Tracheal epithelial cell (primary cell): ENCODE data around the gene OVOL3. TPM values are rescaled to one million over a fixed set of nuclear protein-coding genes. Genes with fewer than 3 reads are reported as not detected.

Experiments
- total RNA-seq: library from RNA; depleted of rRNA; stranded (reverse); fragments of >200 nt; gene quantifications from 2 replicates; pipeline ENCODE4 v1.2.1, GENCODE V29; 2014

Gene OVOL3
- total RNA-seq: not detected in 2 replicates

GRCh38 chr19:36110487-36111199 is at the start of gene OVOL3:
Gene OVOL3 (plus strand): TSS chr19:36111143. CDS start chr19:36111203, 60 bp downstream.

GRCh38 chr19:36114721-36115452 is 3.9 kb downstream of the OVOL3 start, which contains the start of gene POLR2I:
Gene POLR2I (minus strand): TSS chr19:36114875. CDS start chr19:36114856, 19 bp downstream.

GRCh38 chr19:36115453-36116343 is 4.8 kb downstream of the OVOL3 start, which contains the start of gene TBCB:
Gene TBCB (plus strand): TSS chr19:36115468. CDS start chr19:36115561, 93 bp downstream.

GRCh38 chr19:36139473-36140303 is 28.7 kb downstream of the OVOL3 start, which contains the start of gene CAPNS1:
Gene CAPNS1 (plus strand): TSS chr19:36140066. CDS start chr19:36141012, 946 bp downstream.

GRCh38 chr19:36152352-36153091 is 41.6 kb downstream of the OVOL3 start, which contains the start of gene COX7A1:
Gene COX7A1 (minus strand): TSS chr19:36152447. CDS start chr19:36152407, 40 bp downstream.

Other genes starting within 250 kb of the OVOL3 start
- 1.7 TPM in 1 of 2 replicates, not detected in the other for gene APLP1, start 242.6 kb upstream of the OVOL3 start, total RNA-seq
- gene NFKBID, start 210.6 kb upstream of the OVOL3 start, total RNA-seq: 3.8 and 7.2 TPM in 2 replicates
- gene HCST, start 208.6 kb upstream of the OVOL3 start, total RNA-seq: not detected in 2 replicates
- gene TYROBP, start 202.8 kb upstream of the OVOL3 start, total RNA-seq: not detected in 2 replicates
- 1.7 and 2.1 TPM in 2 replicates for gene LRFN3, start 174.8 kb upstream of the OVOL3 start, total RNA-seq
- gene SDHAF1, start 116.0 kb upstream of the OVOL3 start, total RNA-seq: 14.2 and 26.9 TPM in 2 replicates
- 9.4 and 12.4 TPM in 2 replicates for gene SYNE4, start 102.3 kb upstream of the OVOL3 start, total RNA-seq
- gene ALKBH6, start 96.9 kb upstream of the OVOL3 start, total RNA-seq: 16.0 and 19.0 TPM in 2 replicates
- 0.24 TPM in 1 of 2 replicates, not detected in the other for gene CLIP3, start 78.3 kb upstream of the OVOL3 start, total RNA-seq
- 0.72 and 3.6 TPM in 2 replicates for gene THAP8, start 56.9 kb upstream of the OVOL3 start, total RNA-seq
- gene WDR62, start 56.2 kb upstream of the OVOL3 start, total RNA-seq: 0.21 and 0.72 TPM in 2 replicates
- gene POLR2I, start 3.7 kb downstream of the OVOL3 start, total RNA-seq: 62.7 and 85.5 TPM in 2 replicates
- 139 and 206 TPM in 2 replicates for gene TBCB, start 4.3 kb downstream of the OVOL3 start, total RNA-seq
- gene CAPNS1, start 28.9 kb downstream of the OVOL3 start, total RNA-seq: 121 and 205 TPM in 2 replicates
- 0.48 and 3.0 TPM in 2 replicates for gene COX7A1, start 41.3 kb downstream of the OVOL3 start, total RNA-seq
- 4.6 and 6.2 TPM in 2 replicates for gene ZNF565, start 103.5 kb downstream of the OVOL3 start, total RNA-seq
- gene ZNF146, start 104.0 kb downstream of the OVOL3 start, total RNA-seq: 104 and 137 TPM in 2 replicates